H1 (cell line): ENCODE results near the gene MYLK.

ENCODE experiments used
- CBX8 ChIP-seq: fragments of 300-800, 300-1000 bp; sonication (generic); IDR thresholded peaks from 2 replicates; pipeline ENCODE4 v1.7.1; 2016; ENCODE audit warnings: low read depth, low read length, borderline replicate concordance
- CTCF ChIP-seq, 3 experiments: IDR thresholded peaks; 1 replicate in 2 of 3; 2 replicates in 1 of 3; pipeline versions ENCODE4 v1.5.1 to v1.6.1; 2011; ENCODE audit warnings: low read length in 3 of 3, mild to moderate bottlenecking in 3 of 3, inconsistent platforms in 2 of 3, low read depth in 1 of 3, moderate library complexity in 1 of 3; ENCODE audit not compliant: insufficient read depth in 1 of 3; ENCODE audit errors: control extremely low read depth in 1 of 3
- GABPA ChIP-seq: IDR thresholded peaks from 2 replicates; pipeline ENCODE4 v1.6.1; 2011; ENCODE audit warnings: mild to moderate bottlenecking, low read length, moderate library complexity, borderline replicate concordance; ENCODE audit not compliant: insufficient read depth
- HDAC6 ChIP-seq: IDR thresholded peaks from one replicate; pipeline ENCODE4 v1.7.1; 2012; ENCODE audit warnings: low read depth, mild to moderate bottlenecking, inconsistent platforms, low read length, moderate library complexity
- JUN ChIP-seq: IDR thresholded peaks from 2 replicates; pipeline ENCODE4 v1.6.1; 2011; ENCODE audit warnings: low read depth, mild to moderate bottlenecking, improper control_type of control experiment, low read length
- JUND ChIP-seq: IDR thresholded peaks from 2 replicates; pipeline ENCODE4 v1.6.1; 2011; ENCODE audit warnings: mild to moderate bottlenecking, improper control_type of control experiment, low read length
- POLR2AphosphoS5 ChIP-seq: IDR thresholded peaks from 2 replicates; pipeline ENCODE4 v1.6.1; 2011; ENCODE audit warnings: low read depth, low read length
- POU5F1 ChIP-seq: IDR thresholded peaks from 2 replicates; pipeline ENCODE4 v1.6.1; 2011; ENCODE audit warnings: low read depth, mild to moderate bottlenecking, low read length, moderate library complexity
- SIN3A ChIP-seq, 2 experiments: IDR thresholded peaks in 1 of 2; conservative IDR thresholded peaks in 1 of 2; 2 replicates each; pipeline ENCODE4 v1.6.1; 2011 to 2012; ENCODE audit warnings: low read length in 2 of 2, improper control_type of control experiment in 1 of 2, low read depth in 1 of 2, mild to moderate bottlenecking in 1 of 2
- TAF1 ChIP-seq: IDR thresholded peaks from 2 replicates; pipeline ENCODE4 v1.6.1; 2011; ENCODE audit warnings: mild to moderate bottlenecking, low read depth, low read length
- TAF7 ChIP-seq: optimal IDR thresholded peaks from 2 replicates; pipeline ENCODE3; 2011; ENCODE audit warnings: low read depth, mild to moderate bottlenecking, inconsistent platforms, low read length, moderate library complexity, borderline replicate concordance
- TEAD4 ChIP-seq: IDR thresholded peaks from 2 replicates; pipeline ENCODE4 v1.6.1; 2012; ENCODE audit warnings: low read depth, low read length, inconsistent platforms, mixed read lengths
- USF2 ChIP-seq: IDR thresholded peaks from 2 replicates; pipeline ENCODE4 v1.6.1; 2011; ENCODE audit warnings: low read length, improper control_type of control experiment

DNA sequence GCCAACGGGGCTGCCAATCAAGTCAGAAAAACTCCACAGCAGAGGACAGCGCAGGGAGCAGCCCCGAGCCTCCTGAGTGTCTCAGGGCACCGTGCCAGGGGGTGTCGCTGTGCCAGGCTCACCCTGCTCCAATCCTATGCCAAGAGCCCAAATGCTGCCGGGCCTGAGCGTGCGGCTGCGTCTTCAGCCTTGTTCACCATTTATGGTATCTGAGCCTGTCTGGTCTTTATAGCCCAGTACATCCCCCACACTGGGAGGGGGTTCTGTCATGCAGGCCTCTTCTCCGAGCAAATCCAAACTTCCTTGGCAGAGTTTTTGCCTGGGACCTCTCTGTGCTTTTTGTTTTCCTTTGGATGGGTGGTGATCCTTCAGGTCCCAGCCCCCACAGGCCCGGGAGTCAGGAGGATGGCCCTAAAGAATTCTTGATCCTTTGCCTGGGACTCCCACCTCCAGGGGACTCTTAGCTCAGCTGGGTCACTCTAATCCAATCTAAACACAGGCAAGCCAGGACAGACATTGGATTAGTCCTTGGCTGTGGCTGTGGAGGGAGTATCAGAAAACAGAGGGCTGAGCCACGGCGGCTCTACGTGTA lies 164.2 kb downstream of the MYLK start:
- TF ChIP-seq POLR2AphosphoS5, result no peak
- TF ChIP-seq CTCF (IDR thresholded peaks at IDR 0.05; ENCODE audit: control extremely low read depth in 1 of 3, insufficient read depth in 1 of 3, low read depth in 1 of 3, low read length in 3 of 3), result no peak
- no peak for TF ChIP-seq JUND
- TF ChIP-seq SIN3A (conservative IDR thresholded peaks at IDR 0.05 in 1 of 2, IDR thresholded peaks at IDR 0.05 in 1 of 2; ENCODE audit: low read depth in 1 of 2, low read length in 2 of 2), result no peak
- no peak for TF ChIP-seq CBX8
- TF ChIP-seq TAF1, result no peak
- no peak for TF ChIP-seq TEAD4
- no peak for TF ChIP-seq HDAC6
- TF ChIP-seq POU5F1, result no peak
- no peak for TF ChIP-seq JUN
- TF ChIP-seq USF2, result no peak
- TF ChIP-seq GABPA, result no peak
- no peak for TF ChIP-seq TAF7
